OCI-LY3 (cell line): ENCODE results near the gene COX20.

ENCODE experiments used
- H2AFZ ChIP-seq: fragments of 200-600, 300-600 bp; shearing (Covaris generic); 2 replicates; pipeline ENCODE4 v1.6.0; 2014; ENCODE audit warnings: antibody characterized with exemption, low read depth, low read length
- H3K27ac ChIP-seq: fragments of 200-600, 300-600 bp; sonication (generic); 2 replicates; pipeline ENCODE4 v1.5.1; 2014; ENCODE audit warnings: mild to moderate bottlenecking, low read length, moderate library complexity, mixed read lengths
- H3K27me3 ChIP-seq: fragments of 200-600, 300-600 bp; sonication (generic); 2 replicates; pipeline ENCODE4 v1.6.1; 2014; ENCODE audit warnings: low read depth, low read length, mixed read lengths
- H3K36me3 ChIP-seq: fragments of 200-600, 300-600 bp; sonication (generic); replicated peaks from 2 replicates; pipeline ENCODE3; 2014; ENCODE audit warnings: low read depth, low read length, mixed read lengths
- H3K4me1 ChIP-seq: fragments of 300-600, 200-600 bp; sonication (generic); 2 replicates; pipeline ENCODE4 v1.6.1; 2014; ENCODE audit warnings: low read length, mixed read lengths
- H3K4me2 ChIP-seq: fragments of 200-600, 300-600 bp; sonication (generic); 2 replicates; pipeline ENCODE4 v1.6.1; 2014; ENCODE audit warnings: low read length, mixed read lengths
- H3K4me3 ChIP-seq: fragments of 300-600, 200-600 bp; sonication (generic); 2 replicates; pipeline ENCODE4 v1.5.1; 2014; ENCODE audit warnings: antibody characterized with exemption, mild to moderate bottlenecking, low read length, moderate library complexity
- H3K79me2 ChIP-seq: fragments of 300-600, 200-600 bp; shearing (Covaris generic); 2 replicates; pipeline ENCODE4 v1.6.1; 2014; ENCODE audit warnings: mild to moderate bottlenecking, low read length, mixed read lengths
- H3K9ac ChIP-seq: fragments of 300-600, 200-600 bp; shearing (Covaris generic); 2 replicates; pipeline ENCODE4 v1.6.0; 2014; ENCODE audit warnings: mild to moderate bottlenecking, low read length, moderate library complexity
- H3K9me3 ChIP-seq: fragments of 200-600, 300-600 bp; shearing (Covaris generic); 2 replicates; pipeline ENCODE4 v1.6.1; 2014; ENCODE audit warnings: low read length, mixed read lengths; ENCODE audit not compliant: insufficient read depth
- H4K20me1 ChIP-seq: fragments of 200-600, 300-600 bp; sonication (generic); 2 replicates; pipeline ENCODE4 v1.6.1; 2016; ENCODE audit warnings: low read length, mixed read lengths; ENCODE audit not compliant: insufficient read depth
- CTCF ChIP-seq: fragments of 200-600, 300-600 bp; sonication (generic); IDR thresholded peaks from 2 replicates; pipeline ENCODE4 v1.5.1; 2014; ENCODE audit warnings: antibody characterized with exemption, low read length, low read depth
- EZH2phosphoT487 ChIP-seq: fragments of 200-600 bp; shearing (Covaris generic); IDR thresholded peaks from 2 replicates; pipeline ENCODE4 v1.6.1; 2018; ENCODE audit warnings: antibody characterized with exemption, mixed run types, low read depth

Gene COX20

GRCh38 chr1:244865028-244865371 lies 29.5 kb downstream of the COX20 start:
- peaks cover 55% of the 10 kb centered on the region for H3K79me2 ChIP-seq
- peak overlapping the region; percentile 75 for H2AFZ ChIP-seq
- H3K9ac ChIP-seq = peak overlapping the region; percentile 95
- H4K20me1 ChIP-seq = peaks cover 29% of the 10 kb centered on the region
- H3K27ac ChIP-seq = peak overlapping the region; percentile 92
- peaks cover 36% of the 10 kb centered on the region for H3K4me1 ChIP-seq
- H3K36me3 ChIP-seq = peaks cover 37% of the 10 kb centered on the region
- H3K4me3 ChIP-seq = peak overlapping the region; percentile 93
- peak overlapping the region; percentile 100 for H3K4me2 ChIP-seq
- no peaks in the 10 kb centered on the region for H3K9me3 ChIP-seq
- TF ChIP-seq CTCF (no peak), EZH2phosphoT487 (no peak)
- H3K27me3 ChIP-seq = no peaks in the 10 kb centered on the region

- peak overlapping the region; percentile 100 for H3K4me2 ChIP-seq
- no peak overlapping the region for H2AFZ ChIP-seq
- H3K36me3 ChIP-seq = peaks cover 29% of the 10 kb centered on the region
- no peaks in the 10 kb centered on the region for H3K9me3 ChIP-seq
- H3K27me3 ChIP-seq = no peaks in the 10 kb centered on the region
- H3K27ac ChIP-seq = peak overlapping the region; percentile 92; the same call in 1 of the 2 replicates
- H3K4me1 ChIP-seq = peaks cover 28% of the 10 kb centered on the region
- peaks cover 20% of the 10 kb centered on the region for H4K20me1 ChIP-seq
- TF ChIP-seq CTCF (no peak), EZH2phosphoT487 (no peak)
- peak overlapping the region; percentile 93 for H3K4me3 ChIP-seq
- H3K79me2 ChIP-seq = peaks cover 46% of the 10 kb centered on the region
- H3K9ac ChIP-seq = peak overlapping the region; percentile 95
These were observed 30.4 kb downstream of the COX20 start for GRCh38 chr1:244865820-244866219.

- TF ChIP-seq CTCF = no peak
- TF ChIP-seq EZH2phosphoT487 = no peak
These were observed 30.9 kb downstream of the COX20 start for GRCh38 chr1:244866355-244866754.

GRCh38 chr1:244868484-244869363 lies 33.3 kb downstream of the COX20 start:
- TF ChIP-seq CTCF (no peak), EZH2phosphoT487 (no peak)
- H3K4me3 ChIP-seq = no peak overlapping the region
- H2AFZ ChIP-seq = no peak overlapping the region
- H3K9ac ChIP-seq = no peak overlapping the region
- peaks cover 17% of the 10 kb centered on the region for H3K79me2 ChIP-seq
- peaks cover 16% of the 10 kb centered on the region for H3K4me1 ChIP-seq
- H3K9me3 ChIP-seq = no peaks in the 10 kb centered on the region
- H4K20me1 ChIP-seq = no peaks in the 10 kb centered on the region
- no peak overlapping the region for H3K4me2 ChIP-seq
- H3K36me3 ChIP-seq = peaks cover 4% of the 10 kb centered on the region
- 0 out of 2 replicates have a peak, but pooled peaks cover 1% of the 10 kb centered on the region for H3K27me3 ChIP-seq
- no peak overlapping the region for H3K27ac ChIP-seq

More at GRCh38 chr1:244866355-244866754, 30.9 kb downstream of the COX20 start:
- H3K36me3 ChIP-seq = peaks cover 23% of the 10 kb centered on the region
- peaks cover 15% of the 10 kb centered on the region for H4K20me1 ChIP-seq
- H3K79me2 ChIP-seq = peaks cover 41% of the 10 kb centered on the region
- no peaks in the 10 kb centered on the region for H3K9me3 ChIP-seq
- peaks cover 22% of the 10 kb centered on the region for H3K4me1 ChIP-seq
- peak overlapping the region; percentile 100; the same call in 1 of the 2 replicates for H3K4me2 ChIP-seq
- no peak overlapping the region for H3K27ac ChIP-seq
- H3K9ac ChIP-seq = no peak overlapping the region
- H3K27me3 ChIP-seq = no peaks in the 10 kb centered on the region
- H2AFZ ChIP-seq = no peak overlapping the region
- H3K4me3 ChIP-seq = no peak overlapping the region
